Natural killer cell treated with Interleukin-12 subunit alpha and Interleukin-12 subunit beta and Interleukin-15 and Interleukin-18, amount 100 ng/mL, for 72 hours (primary cell): ENCODE measurements around the gene ANO3. TPM values are rescaled to one million over a fixed set of nuclear protein-coding genes. Genes with fewer than 3 reads are reported as not detected.
"Not testable (repeated sequence)": the region's sequence is repeated elsewhere in the genome, so short reads cannot be mapped to it uniquely, and the experiment has no call there.

Experiments
- ATAC-seq, 2 donors: fragments of 150-1000 bp; cut with Tn5 transposase in 1 of 2; sonication (Bioruptor Pico), chemical (Tn5 transposase) in 1 of 2; 2 replicates each; pipeline ENCODE4 v1.10.0; 2021
- DNase-seq: peaks from one replicate; pipeline ENCODE4 v3.0.0; 2022; ENCODE audit warnings: low spot score
- H3K27ac Mint-ChIP-seq, 2 donors: 1 replicate in 1 of 2; 2 replicates in 1 of 2; pipeline ENCODE4 v1.8.0; 2022; ENCODE audit warnings: mixed read lengths in 2 of 2, mild to moderate bottlenecking in 1 of 2, moderate library complexity in 1 of 2
- H3K27me3 Mint-ChIP-seq, 2 donors: 1 replicate in 1 of 2; 2 replicates in 1 of 2; pipeline ENCODE4 v1.8.0; 2022; ENCODE audit warnings: mixed read lengths in 2 of 2
- H3K36me3 Mint-ChIP-seq: one replicate; pipeline ENCODE4 v1.8.0; 2022; ENCODE audit warnings: mixed read lengths
- H3K4me1 Mint-ChIP-seq, 2 donors: 1 replicate in 1 of 2; 2 replicates in 1 of 2; pipeline ENCODE4 v1.8.0; 2022; ENCODE audit warnings: low read depth in 2 of 2, mixed read lengths in 2 of 2, mild to moderate bottlenecking in 1 of 2
- H3K4me3 Mint-ChIP-seq: one replicate; pipeline ENCODE4 v1.8.0; 2022; ENCODE audit warnings: mixed read lengths
- H3K9me3 Mint-ChIP-seq: 2 replicates; pipeline ENCODE4 v1.8.0; 2022; ENCODE audit warnings: mixed read lengths
- total RNA-seq, 2 donors: library from RNA; stranded (reverse); gene quantifications; one replicate each; pipeline ENCODE4 v1.2.3, GENCODE V29; 2022

The ANO3 gene
- total RNA-seq, result not detected

DNA sequence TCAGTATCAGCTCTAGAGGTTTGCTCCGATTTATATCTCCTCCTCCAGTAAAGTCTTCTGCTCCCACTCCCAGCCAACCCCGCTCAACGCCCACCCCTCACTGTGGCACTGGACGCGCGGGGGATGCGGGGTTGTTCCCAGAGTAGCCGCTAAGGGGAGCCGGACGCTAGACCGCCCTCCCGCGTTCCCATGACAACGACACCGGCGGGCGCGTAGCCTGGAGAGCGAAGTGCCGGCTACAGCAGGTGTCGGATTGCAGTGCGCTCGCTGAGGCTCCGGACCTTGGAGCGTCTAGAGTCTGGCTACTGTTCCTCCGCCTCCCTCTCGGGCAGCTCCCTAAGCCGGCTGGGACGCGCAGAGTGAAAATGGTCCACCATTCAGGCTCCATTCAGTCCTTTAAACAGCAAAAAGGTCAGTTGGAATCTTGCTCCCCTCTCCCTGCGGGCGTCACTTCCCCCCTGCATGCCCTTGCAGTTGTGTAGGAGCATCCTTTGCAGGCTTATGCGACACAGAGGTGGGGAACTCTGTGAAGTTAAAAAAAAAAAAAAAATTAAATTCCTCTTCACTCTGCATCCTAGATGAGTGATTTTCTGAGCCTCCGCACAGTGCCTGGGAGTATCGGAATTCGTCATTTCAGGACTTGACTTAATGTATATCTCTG, at the start of gene ANO3:
TSS of gene ANO3 (plus strand) at position 220 of the 661 bp plus-strand sequence. CDS start at position 366, 146 bp downstream.
- ATAC-seq (no peak), DNase-seq (no peak)
- H3K9me3 Mint-ChIP-seq, result peaks cover 2% of the 10 kb centered on the region
- H3K4me3 Mint-ChIP-seq, result no peak within 1 kb of the TSS
- H3K27ac Mint-ChIP-seq, result no peak within 1 kb of the TSS
- H3K4me1 Mint-ChIP-seq, result no peaks in the 10 kb centered on the region
- H3K27me3 Mint-ChIP-seq, result no peaks in the 10 kb centered on the region
- H3K36me3 Mint-ChIP-seq, result no peaks in the 10 kb centered on the region

- H3K27me3 Mint-ChIP-seq, result peaks cover 6 to 8% of the 10 kb centered on the region in 2 donors
- H3K4me1 Mint-ChIP-seq, result peaks cover 0 to 4% of the 10 kb centered on the region in 2 donors
- peak overlapping the region; percentile 18 for H3K4me3 Mint-ChIP-seq
- DNase-seq (no peak), ATAC-seq (no peak)
- H3K9me3 Mint-ChIP-seq, result no peaks in the 10 kb centered on the region
- H3K36me3 Mint-ChIP-seq, result no peaks in the 10 kb centered on the region
- no peak overlapping the region for H3K27ac Mint-ChIP-seq
Observed at GRCh38 chr11:26283852-26284408, 48.0 kb upstream of the ANO3 start.

GRCh38 chr11:26285608-26286007, 46.3 kb upstream of the ANO3 start:
- ATAC-seq, result no peak
- Mint-ChIP-seq H3K9me3 (peaks cover 3% of the 10 kb centered on the region), H3K27ac (no peak overlapping the region), H3K27me3 (peaks cover 6 to 8% of the 10 kb centered on the region in 2 donors), H3K36me3 (no peaks in the 10 kb centered on the region), H3K4me1 (peaks cover 0 to 4% of the 10 kb centered on the region in 2 donors), H3K4me3 (no peak overlapping the region)
- DNase-seq, result no peak

DNA sequence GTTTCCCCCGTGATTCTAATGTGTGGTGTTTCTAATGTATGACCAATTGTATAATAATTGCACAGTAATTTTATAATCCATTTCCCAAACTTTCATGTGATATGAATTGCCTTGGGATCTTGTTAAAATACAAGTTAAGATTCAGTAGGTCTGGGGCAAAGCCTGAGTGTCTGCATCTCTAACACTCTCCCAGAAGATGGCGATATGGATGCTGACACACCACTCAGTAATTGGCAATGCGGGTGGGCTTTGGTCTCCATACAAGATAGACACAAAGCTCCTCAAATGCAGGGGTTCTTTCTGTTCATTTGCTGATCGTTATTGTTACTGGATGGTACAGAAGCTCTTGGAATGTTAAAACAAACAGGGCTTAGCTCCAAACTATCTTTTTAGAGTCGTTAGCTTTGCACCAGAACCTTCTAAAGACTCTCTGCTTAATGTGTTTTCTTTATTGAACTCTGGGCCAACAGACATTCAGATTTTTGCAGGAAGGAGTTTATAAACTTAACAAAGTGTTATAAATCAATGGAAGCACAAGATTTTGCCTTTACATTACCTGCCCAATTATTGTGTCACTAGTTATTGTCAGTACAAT, 45.4 kb upstream of the ANO3 start:
- peaks cover 0 to 4% of the 10 kb centered on the region in 2 donors for H3K4me1 Mint-ChIP-seq
- H3K27me3 Mint-ChIP-seq, result peaks cover 6 to 8% of the 10 kb centered on the region in 2 donors
- H3K36me3 Mint-ChIP-seq, result no peaks in the 10 kb centered on the region
- H3K27ac Mint-ChIP-seq, result no peak overlapping the region
- H3K9me3 Mint-ChIP-seq, result peaks cover 3% of the 10 kb centered on the region
- H3K4me3 Mint-ChIP-seq, result no peak overlapping the region
- DNase-seq (no peak), ATAC-seq (no peak)

- peaks cover 0 to 4% of the 10 kb centered on the region in 2 donors for H3K4me1 Mint-ChIP-seq
- peaks cover 5% of the 10 kb centered on the region for H3K9me3 Mint-ChIP-seq
- no peak overlapping the region for H3K27ac Mint-ChIP-seq
- ATAC-seq, result no peak
- H3K36me3 Mint-ChIP-seq, result no peaks in the 10 kb centered on the region
- peaks cover 6 to 8% of the 10 kb centered on the region in 2 donors for H3K27me3 Mint-ChIP-seq
- no peak for DNase-seq
- H3K4me3 Mint-ChIP-seq, result no peak overlapping the region
Observed at GRCh38 chr11:26287067-26287518, 44.8 kb upstream of the ANO3 start.

GRCh38 chr11:26297189-26297975, 34.5 kb upstream of the ANO3 start:
- Mint-ChIP-seq H3K27me3 (no peaks in the 10 kb centered on the region), H3K4me3 (no peak overlapping the region), H3K27ac (no peak overlapping the region), H3K36me3 (no peaks in the 10 kb centered on the region), H3K9me3 (no peaks in the 10 kb centered on the region), H3K4me1 (no peaks in the 10 kb centered on the region)
- DNase-seq (no peak), ATAC-seq (no peak)

GRCh38 chr11:26316372-26316771, 15.6 kb upstream of the ANO3 start:
- H3K4me1 Mint-ChIP-seq, H3K27ac Mint-ChIP-seq, H3K36me3 Mint-ChIP-seq, H3K9me3 Mint-ChIP-seq, DNase-seq, H3K27me3 Mint-ChIP-seq, H3K4me3 Mint-ChIP-seq, ATAC-seq: not testable (repeated sequence)

DNA sequence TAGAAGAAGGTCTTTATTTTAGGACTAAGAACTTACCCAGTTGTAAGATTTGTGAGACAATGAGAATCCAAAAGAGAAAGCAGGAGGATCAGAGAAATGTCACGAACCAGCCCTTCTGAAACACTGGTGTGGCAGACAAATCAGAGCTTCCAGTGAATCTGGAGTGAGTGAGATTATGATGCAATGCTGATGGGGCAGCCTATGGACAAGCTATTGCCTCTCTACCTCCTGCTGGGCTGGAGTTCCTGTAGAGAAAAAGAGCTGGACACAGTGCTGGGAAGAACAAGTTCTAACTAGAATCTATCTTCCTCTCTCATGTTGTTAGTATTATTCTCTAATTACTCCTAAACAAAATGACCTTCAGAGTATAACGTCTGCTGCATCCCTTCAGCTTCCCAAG, 12.0 kb upstream of the ANO3 start:
- Mint-ChIP-seq H3K9me3 (peaks cover 3% of the 10 kb centered on the region), H3K4me1 (no peaks in the 10 kb centered on the region), H3K27ac (no peak overlapping the region), H3K4me3 (no peak overlapping the region), H3K36me3 (no peaks in the 10 kb centered on the region), H3K27me3 (no peaks in the 10 kb centered on the region)
- ATAC-seq, result no peak
- DNase-seq, result no peak

DNA sequence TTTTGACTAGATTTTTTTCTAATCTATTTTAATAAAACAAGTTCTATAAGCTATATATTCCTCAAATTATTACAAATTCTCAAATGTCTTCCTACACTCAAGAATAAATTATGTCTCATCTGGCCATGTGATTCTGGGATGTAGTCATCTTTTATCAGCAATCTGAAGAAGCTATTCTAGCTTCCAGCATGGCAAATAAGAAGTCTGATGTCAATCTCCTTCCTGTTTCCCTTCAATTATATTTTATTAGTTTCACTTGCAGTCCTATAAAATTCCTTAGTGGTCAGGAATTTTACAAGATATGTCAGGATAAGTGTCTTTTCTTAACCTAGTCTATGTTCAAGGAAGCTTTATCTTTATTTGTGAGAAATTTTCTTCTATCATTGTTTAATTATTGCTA, 10.4 kb upstream of the ANO3 start:
- Mint-ChIP-seq H3K36me3 (no peaks in the 10 kb centered on the region), H3K27ac (no peak overlapping the region), H3K27me3 (no peaks in the 10 kb centered on the region), H3K4me1 (no peaks in the 10 kb centered on the region), H3K4me3 (no peak overlapping the region), H3K9me3 (peaks cover 3% of the 10 kb centered on the region)
- no peak for ATAC-seq
- DNase-seq, result no peak

GRCh38 chr11:26322335-26323067, 9.4 kb upstream of the ANO3 start:
- no peak overlapping the region for H3K4me3 Mint-ChIP-seq
- DNase-seq (no peak), ATAC-seq (no peak)
- H3K36me3 Mint-ChIP-seq, result no peaks in the 10 kb centered on the region
- H3K27ac Mint-ChIP-seq, result no peak overlapping the region
- H3K27me3 Mint-ChIP-seq, result no peaks in the 10 kb centered on the region
- H3K9me3 Mint-ChIP-seq, result peaks cover 7% of the 10 kb centered on the region
- no peaks in the 10 kb centered on the region for H3K4me1 Mint-ChIP-seq

DNA sequence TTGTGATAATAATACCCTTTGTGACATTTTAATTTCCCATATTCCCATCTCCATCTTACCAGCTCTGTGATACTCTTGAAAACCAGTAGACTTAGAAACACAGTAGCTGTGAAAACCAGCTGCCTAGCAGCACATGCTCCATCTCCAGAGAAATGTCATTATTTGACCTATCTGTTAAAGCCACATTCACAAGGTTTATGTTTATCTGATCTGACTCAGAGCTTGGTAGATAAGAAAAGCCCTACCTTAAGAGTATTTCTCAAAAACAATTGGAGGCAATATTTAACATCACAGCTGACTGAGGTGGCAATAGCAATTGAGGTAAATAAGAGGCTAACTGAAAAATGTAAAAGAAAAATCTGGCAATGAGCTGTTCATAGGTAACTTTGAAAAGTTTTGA, 8.1 kb upstream of the ANO3 start:
- Mint-ChIP-seq H3K36me3 (no peaks in the 10 kb centered on the region), H3K27ac (no peak overlapping the region), H3K27me3 (no peaks in the 10 kb centered on the region), H3K9me3 (peaks cover 7% of the 10 kb centered on the region), H3K4me3 (no peak overlapping the region), H3K4me1 (no peaks in the 10 kb centered on the region)
- DNase-seq (no peak), ATAC-seq (no peak)

DNA sequence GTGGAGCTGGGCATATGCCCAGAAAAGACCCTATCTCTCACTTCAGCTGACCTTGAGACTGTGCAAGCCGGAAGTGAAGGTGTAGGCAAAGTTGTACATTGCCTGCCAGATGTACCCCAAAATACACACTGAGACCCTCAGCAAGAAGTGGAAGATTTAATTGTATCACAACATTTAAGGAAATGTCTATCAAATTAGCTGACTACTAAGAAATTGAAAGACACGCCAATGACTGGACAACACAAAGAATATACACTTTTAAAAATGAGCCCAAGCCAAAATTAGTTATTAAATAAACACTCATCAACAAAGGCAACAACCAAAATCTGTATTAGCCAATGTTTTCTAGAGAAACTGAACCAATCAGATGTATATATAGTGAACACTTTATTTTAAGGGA, 7.7 kb upstream of the ANO3 start:
- Mint-ChIP-seq H3K4me3 (no peak overlapping the region), H3K36me3 (no peaks in the 10 kb centered on the region), H3K27me3 (no peaks in the 10 kb centered on the region), H3K27ac (no peak overlapping the region), H3K4me1 (no peaks in the 10 kb centered on the region), H3K9me3 (peaks cover 7% of the 10 kb centered on the region)
- no peak for ATAC-seq
- DNase-seq, result no peak

DNA sequence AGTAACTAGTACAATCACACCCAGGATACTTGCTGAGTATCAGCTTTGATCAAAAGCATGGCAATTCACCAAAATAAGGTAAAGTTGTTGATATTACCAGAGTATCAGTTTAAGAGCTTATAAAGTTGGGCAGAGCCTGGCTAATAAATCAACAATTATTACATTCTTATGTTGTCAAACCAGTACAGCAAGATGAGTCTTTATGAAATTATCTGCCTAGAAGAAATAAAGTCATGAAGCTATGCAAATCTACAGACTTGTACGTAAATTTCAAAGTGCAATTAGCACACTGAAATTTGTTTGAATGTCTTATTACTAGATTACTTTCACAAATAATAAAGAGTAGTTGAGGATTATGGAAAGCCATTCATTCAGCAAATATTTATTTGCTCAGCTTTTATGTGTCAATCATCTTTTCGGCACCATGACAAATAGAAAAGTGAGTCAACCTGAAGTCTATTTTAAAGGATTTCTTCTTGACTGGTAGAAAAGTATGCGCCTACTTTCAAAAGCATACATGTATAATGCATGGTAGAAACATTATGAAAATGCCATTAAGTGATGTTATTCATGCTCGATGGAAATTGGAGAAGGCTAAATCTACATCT, 5.0 kb upstream of the ANO3 start:
- Mint-ChIP-seq H3K27ac (no peak overlapping the region), H3K4me3 (no peak overlapping the region), H3K27me3 (no peaks in the 10 kb centered on the region), H3K9me3 (peaks cover 7% of the 10 kb centered on the region), H3K36me3 (no peaks in the 10 kb centered on the region), H3K4me1 (no peaks in the 10 kb centered on the region)
- ATAC-seq, result no peak
- DNase-seq, result no peak
